Liver (tissue), 3 donors: ENCODE measurements around the gene MRPS7.

Source experiments
- GABPA ChIP-seq, 2 donors: IDR thresholded peaks in 1 of 2; conservative IDR thresholded peaks in 1 of 2; 2 replicates each; pipeline ENCODE4 v1.6.1; 2016; ENCODE audit warnings: antibody characterized with exemption in 2 of 2, mild to moderate bottlenecking in 1 of 2, moderate library complexity in 1 of 2
- TAF1 ChIP-seq: conservative IDR thresholded peaks from 2 replicates; pipeline ENCODE4 v1.6.1; 2016; ENCODE audit warnings: antibody characterized with exemption, mild to moderate bottlenecking
- YY1 ChIP-seq: IDR thresholded peaks from 2 replicates; pipeline ENCODE4 v1.6.1; 2016; ENCODE audit warnings: antibody characterized with exemption, mild to moderate bottlenecking
- TF ChIP-seq, protein P1 (sequence below): fragments of 150-350 bp; IDR thresholded peaks from 2 replicates; pipeline ENCODE4 v1.5.1; 2017; ENCODE audit warnings: improper control_type of control experiment, low read depth, low read length; ENCODE audit not compliant: missing input control
- TF ChIP-seq, protein P2 (sequence below): IDR thresholded peaks from 2 replicates; pipeline ENCODE4 v1.6.1; 2016; ENCODE audit warnings: antibody characterized with exemption, mild to moderate bottlenecking
- donor health status: healthy.
- donor health status: healthy.

DNA sequence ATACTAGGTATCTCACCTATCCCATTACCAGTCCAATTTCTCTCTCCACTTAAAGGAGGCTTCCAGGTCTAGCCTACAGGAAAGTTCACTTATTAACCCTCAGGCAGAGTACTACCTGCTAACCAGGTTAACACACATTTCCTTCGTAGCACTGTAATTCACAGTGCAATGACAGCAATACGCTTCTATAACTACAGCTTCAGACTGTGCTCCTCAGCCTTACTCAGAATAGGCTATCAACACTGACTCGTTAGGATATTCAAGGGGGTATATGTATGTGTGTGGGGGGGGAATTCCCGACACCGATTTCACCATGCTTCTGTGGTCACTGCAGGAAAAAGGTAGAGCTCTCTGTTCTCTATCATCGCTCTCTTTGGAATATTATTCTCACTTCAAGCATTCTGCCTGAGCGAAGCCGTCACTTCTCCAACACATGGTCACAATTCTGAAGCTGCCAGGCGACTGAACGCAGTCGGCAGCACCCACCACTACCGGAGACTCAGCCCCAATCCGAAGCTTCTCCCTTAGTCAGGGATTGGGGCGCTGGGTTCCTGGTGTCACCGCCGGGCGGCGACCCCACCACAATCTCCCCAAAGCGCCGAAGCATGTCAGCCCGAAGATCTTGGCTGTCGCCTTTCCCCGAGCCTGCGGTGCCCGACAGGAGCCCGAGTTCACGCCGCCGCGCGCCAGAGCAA, 891 bp upstream of the MRPS7 start:
- TF ChIP-seq TAF1 (no peak), GABPA (IDR thresholded peaks at IDR 0.05 in 1 of 2, conservative IDR thresholded peaks at IDR 0.05 in 1 of 2) (no peak), YY1 (no peak)
- TF ChIP-seq, protein P1, sequence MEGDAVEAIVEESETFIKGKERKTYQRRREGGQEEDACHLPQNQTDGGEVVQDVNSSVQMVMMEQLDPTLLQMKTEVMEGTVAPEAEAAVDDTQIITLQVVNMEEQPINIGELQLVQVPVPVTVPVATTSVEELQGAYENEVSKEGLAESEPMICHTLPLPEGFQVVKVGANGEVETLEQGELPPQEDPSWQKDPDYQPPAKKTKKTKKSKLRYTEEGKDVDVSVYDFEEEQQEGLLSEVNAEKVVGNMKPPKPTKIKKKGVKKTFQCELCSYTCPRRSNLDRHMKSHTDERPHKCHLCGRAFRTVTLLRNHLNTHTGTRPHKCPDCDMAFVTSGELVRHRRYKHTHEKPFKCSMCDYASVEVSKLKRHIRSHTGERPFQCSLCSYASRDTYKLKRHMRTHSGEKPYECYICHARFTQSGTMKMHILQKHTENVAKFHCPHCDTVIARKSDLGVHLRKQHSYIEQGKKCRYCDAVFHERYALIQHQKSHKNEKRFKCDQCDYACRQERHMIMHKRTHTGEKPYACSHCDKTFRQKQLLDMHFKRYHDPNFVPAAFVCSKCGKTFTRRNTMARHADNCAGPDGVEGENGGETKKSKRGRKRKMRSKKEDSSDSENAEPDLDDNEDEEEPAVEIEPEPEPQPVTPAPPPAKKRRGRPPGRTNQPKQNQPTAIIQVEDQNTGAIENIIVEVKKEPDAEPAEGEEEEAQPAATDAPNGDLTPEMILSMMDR: peak; percentile 8
- TF ChIP-seq, protein P2, sequence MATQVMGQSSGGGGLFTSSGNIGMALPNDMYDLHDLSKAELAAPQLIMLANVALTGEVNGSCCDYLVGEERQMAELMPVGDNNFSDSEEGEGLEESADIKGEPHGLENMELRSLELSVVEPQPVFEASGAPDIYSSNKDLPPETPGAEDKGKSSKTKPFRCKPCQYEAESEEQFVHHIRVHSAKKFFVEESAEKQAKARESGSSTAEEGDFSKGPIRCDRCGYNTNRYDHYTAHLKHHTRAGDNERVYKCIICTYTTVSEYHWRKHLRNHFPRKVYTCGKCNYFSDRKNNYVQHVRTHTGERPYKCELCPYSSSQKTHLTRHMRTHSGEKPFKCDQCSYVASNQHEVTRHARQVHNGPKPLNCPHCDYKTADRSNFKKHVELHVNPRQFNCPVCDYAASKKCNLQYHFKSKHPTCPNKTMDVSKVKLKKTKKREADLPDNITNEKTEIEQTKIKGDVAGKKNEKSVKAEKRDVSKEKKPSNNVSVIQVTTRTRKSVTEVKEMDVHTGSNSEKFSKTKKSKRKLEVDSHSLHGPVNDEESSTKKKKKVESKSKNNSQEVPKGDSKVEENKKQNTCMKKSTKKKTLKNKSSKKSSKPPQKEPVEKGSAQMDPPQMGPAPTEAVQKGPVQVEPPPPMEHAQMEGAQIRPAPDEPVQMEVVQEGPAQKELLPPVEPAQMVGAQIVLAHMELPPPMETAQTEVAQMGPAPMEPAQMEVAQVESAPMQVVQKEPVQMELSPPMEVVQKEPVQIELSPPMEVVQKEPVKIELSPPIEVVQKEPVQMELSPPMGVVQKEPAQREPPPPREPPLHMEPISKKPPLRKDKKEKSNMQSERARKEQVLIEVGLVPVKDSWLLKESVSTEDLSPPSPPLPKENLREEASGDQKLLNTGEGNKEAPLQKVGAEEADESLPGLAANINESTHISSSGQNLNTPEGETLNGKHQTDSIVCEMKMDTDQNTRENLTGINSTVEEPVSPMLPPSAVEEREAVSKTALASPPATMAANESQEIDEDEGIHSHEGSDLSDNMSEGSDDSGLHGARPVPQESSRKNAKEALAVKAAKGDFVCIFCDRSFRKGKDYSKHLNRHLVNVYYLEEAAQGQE: no peak
